Gastrocnemius medialis (tissue), 4 donors: ENCODE data around the gene ENTPD5.
"Not testable (repeated sequence)": the region's sequence is repeated elsewhere in the genome, so short reads cannot be mapped to it uniquely, and the experiment has no call there.

Source experiments
- POLR2A ChIP-seq, 2 donors: fragments of 450-650 bp; IDR thresholded peaks; one replicate each; pipeline ENCODE4 v1.6.1; 2017; ENCODE audit warnings: antibody characterized with exemption in 2 of 2, mild to moderate bottlenecking in 2 of 2, moderate library complexity in 2 of 2
- TF ChIP-seq, protein P1 (sequence below), 5 experiments: fragments of 450-650 bp in 3 of 5; fragments of 200-600 bp in 2 of 5; sonication (generic) in 2 of 5; IDR thresholded peaks in 4 of 5; conservative IDR thresholded peaks in 1 of 5; 1 replicate in 4 of 5; 2 replicates in 1 of 5; pipeline ENCODE4 v1.5.1; 2016 to 2019; ENCODE audit warnings: antibody characterized with exemption in 5 of 5, mild to moderate bottlenecking in 3 of 5, moderate library complexity in 3 of 5

DNA sequence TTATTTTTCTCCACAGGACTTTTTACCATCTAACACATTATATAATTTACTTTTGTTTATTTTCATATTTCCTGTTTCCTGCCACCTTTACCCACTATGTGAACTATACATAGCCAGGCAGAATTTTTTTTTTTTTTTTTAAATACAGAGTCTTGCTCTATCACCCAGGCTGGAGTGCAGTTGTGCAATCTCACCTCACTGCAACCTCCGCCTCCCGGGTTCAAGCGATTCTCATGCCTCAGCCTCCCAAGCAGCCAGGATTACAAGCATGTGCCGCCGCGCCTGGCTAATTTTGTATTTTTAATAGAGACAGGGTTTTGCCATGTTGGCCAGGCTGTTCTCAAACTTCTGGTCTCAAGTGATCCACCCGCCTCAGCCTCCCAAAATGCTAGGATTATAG lies 24.2 kb downstream of the ENTPD5 start:
- TF ChIP-seq, protein P1, sequence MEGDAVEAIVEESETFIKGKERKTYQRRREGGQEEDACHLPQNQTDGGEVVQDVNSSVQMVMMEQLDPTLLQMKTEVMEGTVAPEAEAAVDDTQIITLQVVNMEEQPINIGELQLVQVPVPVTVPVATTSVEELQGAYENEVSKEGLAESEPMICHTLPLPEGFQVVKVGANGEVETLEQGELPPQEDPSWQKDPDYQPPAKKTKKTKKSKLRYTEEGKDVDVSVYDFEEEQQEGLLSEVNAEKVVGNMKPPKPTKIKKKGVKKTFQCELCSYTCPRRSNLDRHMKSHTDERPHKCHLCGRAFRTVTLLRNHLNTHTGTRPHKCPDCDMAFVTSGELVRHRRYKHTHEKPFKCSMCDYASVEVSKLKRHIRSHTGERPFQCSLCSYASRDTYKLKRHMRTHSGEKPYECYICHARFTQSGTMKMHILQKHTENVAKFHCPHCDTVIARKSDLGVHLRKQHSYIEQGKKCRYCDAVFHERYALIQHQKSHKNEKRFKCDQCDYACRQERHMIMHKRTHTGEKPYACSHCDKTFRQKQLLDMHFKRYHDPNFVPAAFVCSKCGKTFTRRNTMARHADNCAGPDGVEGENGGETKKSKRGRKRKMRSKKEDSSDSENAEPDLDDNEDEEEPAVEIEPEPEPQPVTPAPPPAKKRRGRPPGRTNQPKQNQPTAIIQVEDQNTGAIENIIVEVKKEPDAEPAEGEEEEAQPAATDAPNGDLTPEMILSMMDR (IDR thresholded peaks at IDR 0.05 in 4 of 5, conservative IDR thresholded peaks at IDR 0.05 in 1 of 5): not testable (repeated sequence)
- TF ChIP-seq POLR2A (IDR thresholded peaks at IDR 0.05): not testable (repeated sequence)
